GF-D8 (cell line): ENCODE measurements around the gene PPFIA4.

Experiments used
- DNase-seq: peaks from one replicate; lab custom pipeline; 2025; lab: John Stamatoyannopoulos, UW

Gene PPFIA4

DNA sequence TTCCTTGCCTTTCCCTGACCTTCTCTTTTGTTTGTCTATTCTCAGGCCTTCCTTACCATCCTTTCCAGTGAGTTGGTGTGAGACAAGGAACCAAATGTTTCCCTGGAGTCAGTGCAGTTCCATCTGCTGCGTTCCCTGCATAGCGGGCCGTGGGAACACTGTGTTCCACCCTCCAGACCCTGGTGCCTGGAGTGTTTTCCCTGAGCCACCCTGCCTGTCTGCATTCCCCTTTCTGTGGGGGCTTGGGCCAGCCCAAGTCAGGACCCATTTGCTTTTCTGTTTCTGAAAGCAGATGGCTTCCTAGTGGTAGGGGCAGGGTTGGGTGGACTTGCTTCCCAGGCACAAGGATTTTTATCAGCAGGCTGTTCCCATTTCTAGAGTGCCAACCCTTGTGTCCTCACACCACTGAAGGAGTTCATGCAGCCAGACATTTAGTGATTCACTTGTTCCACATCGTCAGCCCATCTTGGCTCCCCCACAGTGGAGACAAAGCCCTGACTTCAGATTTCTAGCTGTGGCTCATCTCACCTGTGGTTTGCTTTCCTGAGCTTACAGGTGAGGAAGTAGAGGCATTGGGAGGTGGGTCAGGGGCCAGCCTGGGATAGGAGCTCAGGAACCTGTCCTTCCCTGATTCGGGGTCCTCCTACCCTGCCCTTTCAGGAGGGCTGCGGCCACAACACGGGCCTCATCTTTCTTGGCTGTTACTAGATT is 73.7 kb downstream of the PPFIA4 start:
- DNase-seq = no peak

DNA sequence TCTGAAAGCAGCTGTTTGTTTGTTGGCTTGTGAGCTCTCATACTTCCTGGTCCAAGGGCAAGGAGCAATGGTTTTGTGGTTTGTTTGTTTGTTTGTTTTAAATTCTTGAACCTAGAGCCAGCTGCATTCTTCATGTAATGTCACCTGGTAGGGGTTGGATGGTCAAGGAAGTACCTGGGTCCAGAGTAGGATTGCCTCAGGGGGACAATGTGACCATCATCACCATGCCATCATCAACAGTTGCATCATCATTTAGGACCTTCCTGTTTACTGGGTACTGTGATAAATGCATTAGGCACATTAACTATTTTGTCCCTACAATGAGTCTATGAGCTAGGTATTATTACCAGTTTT is 74.2 kb downstream of the PPFIA4 start:
- no peak for DNase-seq

DNA sequence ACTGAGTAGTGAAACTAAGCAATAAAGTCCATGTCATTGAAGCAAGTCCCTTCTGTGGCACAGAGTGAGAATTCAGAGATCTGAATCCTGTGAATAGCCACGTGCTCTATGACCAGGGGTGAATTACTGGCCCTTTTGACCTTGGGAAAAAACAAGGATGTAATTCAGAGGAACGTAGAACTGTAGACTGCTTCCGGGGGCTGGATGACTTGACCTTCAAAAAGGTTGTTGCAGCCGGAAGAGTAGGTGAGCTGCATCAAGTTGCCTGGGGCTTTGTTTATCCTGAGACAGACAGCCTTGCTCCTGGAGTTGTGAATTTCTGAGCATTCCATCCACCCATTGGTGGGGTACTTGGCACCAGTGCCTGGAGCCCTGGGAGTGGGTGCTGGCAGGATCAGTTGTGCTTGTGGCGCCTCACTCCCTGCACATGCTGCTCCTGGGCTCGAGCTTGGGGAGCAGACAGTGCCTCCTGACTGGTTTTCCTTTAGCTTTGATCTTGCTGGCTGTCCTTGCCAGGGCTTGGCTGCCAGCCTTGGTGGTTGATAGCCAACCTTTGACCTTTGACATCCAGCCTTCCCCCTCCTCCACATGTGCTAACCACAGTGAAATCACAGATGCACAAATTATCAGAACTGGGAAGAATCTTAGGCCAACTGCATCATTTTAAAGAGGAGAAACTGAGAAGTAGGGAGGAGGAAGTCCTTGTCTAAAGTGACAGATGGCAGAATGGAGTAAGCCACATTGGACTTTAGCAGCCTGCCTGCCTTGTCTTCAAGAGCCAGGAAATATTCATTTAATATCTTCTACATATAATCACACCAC is 75.7 kb downstream of the PPFIA4 start:
- no peak for DNase-seq

DNA sequence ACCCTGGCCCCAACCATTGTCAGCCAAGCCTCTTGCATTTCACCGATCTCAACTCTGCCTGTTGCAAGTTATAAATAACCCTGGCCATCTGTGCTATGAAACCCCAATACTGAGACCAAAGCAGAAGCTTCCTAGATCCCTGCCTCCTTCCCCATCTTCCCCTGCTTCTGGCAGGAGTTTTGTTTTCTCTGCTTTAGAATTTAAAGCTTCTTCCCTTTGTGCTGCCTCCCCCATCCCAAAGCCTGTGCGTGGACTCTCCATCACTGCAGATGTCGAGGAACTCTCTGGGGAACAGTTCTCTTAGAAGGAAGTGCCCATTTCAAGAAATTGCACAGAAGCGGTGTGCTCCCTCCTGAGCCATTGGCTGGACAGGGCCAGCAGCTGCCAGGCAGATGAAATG is 76.9 kb downstream of the PPFIA4 start:
- DNase-seq = no peak

DNA sequence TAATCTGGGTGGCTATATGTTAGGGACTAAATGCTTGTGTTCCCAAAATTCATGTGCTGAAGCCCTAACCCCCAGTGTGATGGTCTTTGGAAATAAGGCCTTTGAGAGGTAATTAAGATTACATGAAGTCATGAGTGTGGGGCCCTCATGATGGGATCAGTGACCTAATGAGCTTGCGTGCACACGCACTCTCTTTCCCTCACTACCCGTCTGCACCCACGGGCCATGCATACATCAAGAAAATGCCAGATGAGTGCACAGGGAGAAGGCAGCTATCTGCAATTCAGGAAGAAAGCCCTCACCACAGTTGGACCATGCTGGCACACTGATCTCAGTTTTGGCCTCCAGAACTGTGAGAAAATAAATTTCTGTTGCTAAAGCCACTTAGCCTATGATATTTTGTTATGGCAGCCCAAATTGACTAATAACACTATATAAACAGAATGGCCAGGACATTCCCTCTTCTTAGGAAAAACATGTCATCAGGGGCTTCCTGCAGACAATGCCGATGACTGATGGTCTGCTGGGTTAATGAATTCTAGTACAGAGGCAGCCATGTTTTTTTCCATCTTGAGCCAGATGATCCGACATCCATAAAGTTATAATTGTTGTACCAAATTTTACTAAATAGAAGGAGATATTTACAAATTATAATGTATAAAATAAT is 77.7 kb downstream of the PPFIA4 start:
- no peak for DNase-seq

DNA sequence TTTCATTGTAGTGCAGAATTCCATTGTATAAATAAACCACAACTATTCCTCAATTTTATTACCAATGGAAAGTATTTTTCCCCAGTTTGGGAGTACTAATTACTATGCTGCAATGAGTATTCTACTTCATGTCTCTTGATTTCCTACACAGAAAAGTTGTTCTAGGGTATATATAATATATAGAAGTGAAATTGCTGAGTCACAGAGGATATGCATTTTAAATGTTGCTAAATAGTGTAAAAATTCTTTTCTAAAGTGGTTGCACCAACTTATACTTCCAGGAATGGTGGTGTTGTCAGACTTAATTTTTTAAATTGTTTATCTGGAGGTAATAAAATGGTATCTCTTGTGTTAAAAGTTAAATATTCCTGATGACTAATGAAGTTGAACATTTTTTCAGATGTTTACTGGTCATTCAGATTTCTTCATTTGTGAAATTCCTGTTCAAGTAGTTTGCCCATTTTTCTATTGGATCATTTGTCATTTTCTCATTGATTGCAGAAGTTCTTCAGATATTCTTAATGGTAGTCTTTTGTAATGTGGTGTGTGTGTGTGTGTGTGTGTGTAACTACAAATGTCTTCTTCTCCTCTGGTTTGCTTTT is 78.6 kb downstream of the PPFIA4 start:
- DNase-seq = no peak

DNA sequence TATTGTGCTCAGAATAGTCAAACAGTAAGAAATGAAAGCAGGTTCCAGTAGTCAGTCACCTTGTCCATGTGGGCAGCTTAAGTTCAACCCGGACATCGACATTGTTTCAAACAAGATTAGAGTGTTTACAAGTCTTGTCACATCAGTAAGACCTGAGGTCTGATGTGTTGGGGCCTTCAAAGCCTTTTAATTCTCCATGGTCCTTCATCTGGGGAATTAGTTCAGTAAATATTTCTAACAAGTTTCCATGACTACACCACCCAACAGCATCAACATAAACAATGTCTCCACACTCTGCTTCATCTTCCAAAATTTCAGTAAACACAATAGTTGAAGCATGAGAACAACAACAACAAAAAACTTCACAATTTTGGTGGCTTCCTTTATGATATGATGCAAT is 86.2 kb downstream of the PPFIA4 start:
- DNase-seq = no peak

DNA sequence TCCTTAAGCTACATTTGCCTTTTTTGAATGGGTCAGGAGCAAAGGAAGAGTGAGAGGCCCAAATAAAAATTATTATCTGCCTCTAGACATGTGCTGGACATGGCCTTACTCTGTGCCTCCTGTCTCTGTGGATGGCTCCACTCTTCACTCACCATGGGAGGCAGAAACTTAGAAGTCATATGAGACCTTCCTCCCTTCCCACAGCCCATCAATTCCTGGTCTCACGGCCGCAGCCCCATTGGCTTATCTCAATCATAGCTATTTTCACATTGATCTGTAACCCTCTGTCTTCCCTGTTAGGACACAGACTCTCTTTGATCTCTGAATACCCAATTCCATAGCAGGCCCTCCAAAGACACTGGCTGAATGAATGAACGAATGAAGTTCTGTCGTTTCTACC is 87.0 kb downstream of the PPFIA4 start:
- DNase-seq = no peak

DNA sequence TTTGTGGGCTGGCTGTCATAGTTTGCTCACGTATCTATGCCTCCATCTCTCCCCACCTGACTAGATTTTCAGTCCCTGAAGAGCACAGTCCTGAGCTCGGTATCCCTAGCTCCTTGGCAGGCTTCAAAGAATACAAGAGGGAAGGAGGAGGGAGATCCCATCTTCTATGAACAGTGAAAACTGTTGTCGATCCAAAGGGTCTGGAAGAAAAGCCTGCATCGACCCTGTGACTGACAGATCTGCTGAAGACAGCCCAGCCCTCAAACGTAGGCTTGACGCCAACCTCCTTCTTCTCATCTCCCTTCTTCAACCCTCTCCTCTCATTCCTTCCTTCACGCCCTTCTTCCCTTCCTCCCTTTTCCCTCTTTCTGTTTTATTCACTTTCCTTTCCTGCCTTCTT is 87.9 kb downstream of the PPFIA4 start:
- DNase-seq = no peak

DNA sequence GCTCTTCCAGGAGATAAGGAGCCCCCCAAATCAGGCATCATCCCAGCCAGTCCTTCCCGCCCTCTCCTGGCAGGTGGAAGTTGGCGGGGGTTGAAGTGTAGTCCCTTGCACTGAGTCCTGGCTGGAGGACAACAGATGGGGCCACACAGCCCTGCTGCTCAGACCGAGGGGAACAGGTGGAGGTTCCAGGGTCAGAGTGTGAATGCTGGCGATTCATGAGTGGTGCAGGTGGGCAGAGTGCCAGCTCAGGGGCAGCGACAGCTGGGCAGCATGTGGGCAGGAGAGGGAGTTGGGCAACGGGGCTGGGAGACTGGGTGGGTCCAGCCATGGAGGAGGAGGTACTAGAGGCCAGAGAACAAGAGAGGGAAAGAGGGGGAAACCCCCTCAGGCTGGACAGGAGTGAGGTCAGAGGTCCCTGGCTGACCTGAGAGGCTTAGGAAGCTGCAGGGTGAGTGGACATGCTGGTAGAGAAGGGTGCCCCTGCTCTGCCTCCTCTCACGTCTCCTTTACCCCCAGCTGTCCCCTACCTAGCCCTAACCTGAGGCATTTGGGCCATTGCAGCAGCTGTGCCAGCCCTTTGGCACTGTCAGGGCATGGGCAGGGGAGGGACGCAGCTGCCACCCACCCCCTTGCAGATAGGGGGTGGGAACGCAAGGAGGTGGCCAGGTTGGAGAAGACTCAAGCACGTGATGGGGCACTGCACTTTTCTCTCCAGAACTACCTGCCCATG is 90.0 kb downstream of the PPFIA4 start:
- DNase-seq = no peak

DNA sequence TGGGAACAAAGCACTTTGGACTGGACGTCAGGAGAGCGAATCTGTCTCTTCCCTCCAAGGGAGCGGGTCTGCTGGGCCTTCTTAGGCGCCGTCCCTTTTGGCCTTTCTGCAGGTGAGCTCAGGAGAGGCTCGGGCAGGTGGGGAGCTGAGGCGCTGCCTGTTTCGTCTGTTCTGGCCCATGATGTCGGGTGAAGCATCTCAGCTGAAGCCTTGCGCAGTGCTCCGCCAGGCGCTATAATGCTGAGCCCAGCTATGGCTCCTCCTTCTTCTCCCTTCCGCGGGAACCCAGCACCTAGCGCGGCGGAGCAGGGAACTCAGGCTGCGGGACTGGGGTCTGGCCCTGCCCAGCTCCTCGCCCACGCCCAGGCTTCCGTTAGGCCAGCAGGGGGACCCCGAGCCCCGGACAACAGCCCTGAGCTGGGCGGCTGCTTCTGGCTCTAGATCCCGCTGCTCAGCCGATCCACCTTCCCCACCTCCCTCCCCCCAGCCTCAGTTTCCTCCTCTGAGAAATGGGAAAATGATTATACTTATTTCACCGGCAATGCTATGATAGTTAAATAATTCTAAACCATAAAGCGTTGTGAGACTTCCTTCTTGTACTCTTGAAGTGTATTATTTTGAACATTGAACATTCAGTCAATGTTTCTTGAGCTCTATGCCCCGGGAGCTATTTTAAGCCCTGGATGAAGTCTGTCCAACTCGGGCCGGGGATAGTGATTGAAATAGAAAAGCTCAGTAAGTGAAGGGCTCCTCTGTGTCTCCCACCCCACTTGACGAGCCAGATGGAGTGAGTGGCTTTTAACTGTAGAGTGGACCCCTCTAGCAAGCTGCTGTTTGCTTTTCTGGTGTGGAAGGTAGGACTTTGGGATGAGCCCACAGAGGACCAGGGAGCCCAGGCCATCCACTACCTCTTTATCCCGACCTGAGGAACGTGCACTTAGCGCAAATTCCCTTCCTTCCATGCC is 91.6 kb downstream of the PPFIA4 start:
- DNase-seq = no peak

DNA sequence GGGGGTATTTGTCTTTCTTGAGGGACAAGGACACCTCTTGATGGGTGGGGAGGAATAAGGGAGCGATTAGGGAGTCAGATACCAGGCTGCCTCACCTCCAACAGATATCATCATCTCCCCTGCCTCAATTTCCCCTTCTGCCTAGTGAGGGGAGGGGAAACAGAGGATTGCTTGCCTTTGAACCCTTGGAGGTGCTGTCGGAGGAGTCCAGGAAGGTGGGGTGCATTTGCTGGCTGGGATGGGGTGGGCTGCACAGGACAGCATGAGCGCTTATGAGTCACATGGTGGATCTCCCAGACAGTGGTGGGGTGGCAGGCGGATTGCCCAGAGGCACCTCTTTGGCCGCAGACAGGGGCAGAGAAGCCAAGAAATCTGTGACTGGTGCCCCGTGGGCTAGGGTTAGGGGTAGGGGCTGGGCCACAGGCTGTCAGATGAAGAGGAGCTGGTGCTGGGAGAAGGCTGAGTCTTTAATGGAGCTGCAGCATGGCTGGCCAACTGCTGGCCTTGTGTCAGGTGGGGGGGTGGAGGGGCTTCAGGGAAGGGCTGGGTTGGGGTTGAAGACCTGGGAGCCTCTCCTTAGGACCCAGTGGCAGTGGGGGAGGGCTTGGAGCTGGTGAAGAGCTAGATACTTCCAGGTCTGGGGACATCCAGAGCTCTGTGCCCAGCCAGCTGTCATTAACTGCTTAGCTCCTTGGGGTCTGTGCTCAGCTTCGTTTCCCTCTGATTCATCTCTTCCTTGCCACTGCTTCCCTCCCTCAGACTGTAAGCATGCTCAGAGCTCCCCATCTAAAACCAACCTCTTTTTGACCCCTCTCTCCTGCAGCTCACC is 94.2 kb downstream of the PPFIA4 start:
- DNase-seq = no peak

DNA sequence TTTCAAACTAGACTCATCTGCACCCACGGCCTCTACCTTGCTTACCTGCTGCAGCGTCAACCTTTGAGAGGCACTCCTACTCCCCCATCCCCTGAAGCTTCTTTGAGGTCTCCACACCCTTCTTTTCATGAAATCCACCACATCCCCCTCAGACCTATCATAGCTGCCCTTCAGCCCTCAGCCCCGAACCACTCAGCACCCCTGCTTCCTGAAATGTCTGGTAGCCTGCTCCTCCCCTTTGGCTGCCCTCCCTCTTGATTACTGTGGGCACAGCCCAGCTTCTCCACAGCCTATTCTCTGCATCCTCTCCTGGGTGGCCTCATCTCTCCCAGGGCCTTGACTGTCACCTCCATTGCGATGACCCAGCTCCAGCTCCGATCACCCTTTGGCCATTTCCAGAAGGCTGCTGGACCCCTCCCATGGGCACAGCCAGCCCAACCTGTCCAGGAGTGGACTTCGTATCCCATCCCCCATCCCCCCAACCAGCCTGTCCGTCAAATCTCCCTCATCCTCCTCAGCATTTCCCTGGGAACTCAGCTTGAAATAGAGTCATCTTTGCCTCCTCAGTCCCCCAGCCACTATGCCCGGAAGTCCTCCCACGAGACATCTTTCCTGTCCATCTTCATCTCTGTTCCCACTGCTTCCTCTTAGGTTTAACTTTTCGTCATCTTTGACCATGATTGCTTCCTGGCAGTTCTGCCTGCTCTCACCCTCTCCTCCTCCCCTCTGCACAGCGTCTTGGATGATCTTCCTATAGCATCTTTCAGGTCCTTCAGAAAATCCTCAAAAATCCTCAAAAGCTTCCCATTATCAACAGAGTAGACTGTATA is 95.1 kb downstream of the PPFIA4 start:
- DNase-seq = peak; percentile 25

DNA sequence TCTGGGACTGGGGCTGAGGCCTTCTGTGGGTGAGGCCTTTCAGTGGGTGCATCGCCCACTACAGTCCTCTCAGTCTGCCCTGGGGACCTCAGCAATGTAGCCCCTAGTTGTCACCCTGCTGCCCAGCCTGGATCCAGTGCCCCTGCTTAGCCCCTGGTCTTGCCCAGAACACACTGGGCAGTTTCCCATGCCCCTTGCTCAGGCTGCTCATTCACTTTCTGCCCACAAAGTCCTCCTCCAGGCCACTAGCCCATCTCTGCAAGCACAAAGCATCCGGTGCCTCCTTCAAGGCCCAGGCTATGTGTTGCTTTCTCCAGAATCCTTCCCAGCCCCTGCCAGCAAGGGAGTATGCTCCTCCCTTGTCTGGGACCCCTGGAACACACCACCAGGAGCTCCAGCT is 95.9 kb downstream of the PPFIA4 start:
- DNase-seq = no peak

DNA sequence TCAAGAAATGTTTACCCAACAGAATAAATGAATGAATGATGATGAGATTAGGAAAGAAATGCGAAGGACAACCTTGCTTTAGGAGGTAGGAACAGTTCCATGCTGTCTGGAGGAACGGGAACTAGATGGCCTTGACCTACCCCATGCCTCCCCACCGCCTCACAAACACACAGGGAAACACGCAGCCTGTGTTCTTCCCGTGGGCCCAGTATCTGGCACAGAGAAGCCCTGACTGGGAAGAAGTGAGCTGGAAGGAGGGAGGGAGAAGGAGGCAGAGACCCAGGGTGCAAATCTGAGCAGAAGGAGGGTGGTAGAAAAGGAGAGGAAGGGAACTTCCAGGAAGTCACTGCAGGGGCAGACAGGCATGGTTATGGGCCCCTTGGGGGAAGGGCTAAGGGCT is 97.7 kb downstream of the PPFIA4 start:
- no peak for DNase-seq

DNA sequence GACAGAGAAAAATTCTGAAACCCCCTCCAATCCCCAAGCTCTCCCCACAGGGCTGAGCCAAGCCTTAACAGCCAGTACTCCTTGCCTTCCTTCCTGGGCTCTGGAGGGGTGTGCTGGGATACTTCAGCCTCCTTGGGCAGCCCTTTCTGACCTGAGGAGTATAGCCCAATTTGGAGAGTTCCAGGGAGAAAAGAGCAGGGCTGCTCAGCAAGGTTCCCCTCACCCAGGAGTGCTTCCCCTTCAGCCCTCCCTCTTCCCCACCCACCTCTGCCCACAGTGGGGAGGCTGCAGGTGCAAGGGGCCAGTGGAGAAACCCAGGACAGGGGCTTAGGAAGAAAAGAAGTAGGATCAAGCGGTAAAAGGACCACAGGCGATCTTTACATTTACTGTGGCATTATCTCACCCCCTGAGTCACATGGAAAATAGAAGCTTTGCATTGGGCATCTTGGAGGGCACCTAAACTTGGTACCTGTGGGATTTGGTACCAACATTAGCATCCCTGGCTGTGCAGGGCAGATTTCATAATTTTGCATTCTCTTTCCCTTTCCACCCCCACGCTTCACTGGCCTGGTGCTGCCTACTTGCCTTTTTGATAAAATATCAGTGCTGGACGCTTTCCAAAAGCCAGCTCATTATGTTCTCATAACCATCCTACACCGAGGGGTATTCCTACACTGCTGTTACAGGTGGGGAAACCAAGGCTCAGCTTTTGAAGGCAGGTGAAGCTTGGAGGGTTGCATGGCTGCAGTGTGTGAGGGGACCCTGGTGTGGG is 98.4 kb downstream of the PPFIA4 start:
- no peak for DNase-seq

DNA sequence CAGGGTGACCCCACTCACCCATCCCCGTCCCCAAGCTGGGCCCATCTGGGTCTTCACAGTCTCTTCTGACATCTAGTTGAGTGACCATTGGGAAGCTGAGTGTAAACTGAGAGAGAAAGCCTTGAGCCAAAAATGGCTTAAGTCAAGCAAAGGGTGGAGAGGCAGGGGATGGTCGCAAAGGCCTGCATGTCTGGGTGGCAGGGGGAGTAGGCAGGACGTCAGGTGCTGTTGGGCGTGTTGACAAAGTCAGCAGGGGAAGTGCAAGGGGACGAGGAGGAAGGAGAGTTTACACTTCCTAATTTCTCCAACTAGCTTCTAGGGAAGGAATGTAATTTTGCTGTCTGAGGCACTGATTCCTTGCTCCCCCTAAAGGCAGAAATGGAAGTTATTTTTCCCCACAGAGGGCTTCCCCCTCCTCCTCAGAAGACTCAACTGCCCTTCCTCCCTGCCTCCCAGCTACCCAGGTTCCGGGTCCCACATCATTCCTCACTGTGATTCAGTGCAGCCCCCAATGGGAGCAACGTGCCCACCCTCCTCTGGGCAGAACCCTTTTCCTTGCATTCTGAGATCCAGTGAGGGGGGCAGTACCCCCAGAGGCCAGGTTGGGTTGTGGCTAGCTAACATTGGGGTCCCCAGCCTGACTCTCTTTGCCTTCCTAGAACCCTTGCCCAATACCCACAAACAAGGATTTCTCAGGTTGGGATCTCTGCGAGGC is 100.0 kb downstream of the PPFIA4 start:
- no peak for DNase-seq
